ENCODE data around the gene GGT7.
A peak's percentile ranks its signal among the peaks of the same experiment; 100 is the strongest.
"Not testable (repeated sequence)": the region's sequence is repeated elsewhere in the genome, so short reads cannot be mapped to it uniquely, and the experiment has no call there.

GGT7 gene

GRCh38 chr20:34883087-34883688 lies 10.5 kb upstream of the GGT7 start:
- no peak for DNase-seq (ENCODE audit: low spot score)

- DNase-seq (ENCODE audit: low spot score), result no peak
Observed at GRCh38 chr20:34881689-34882088, 9.0 kb upstream of the GGT7 start.

- DNase-seq (ENCODE audit: low spot score), result not testable (repeated sequence)
Observed at GRCh38 chr20:34880971-34881370, 8.3 kb upstream of the GGT7 start.

GRCh38 chr20:34880215-34880850 lies 7.7 kb upstream of the GGT7 start:
- DNase-seq (ENCODE audit: low spot score), result no peak

- DNase-seq (ENCODE audit: low spot score), result no peak
Observed at GRCh38 chr20:34876406-34877282, 4.0 kb upstream of the GGT7 start, which contains the start of gene ACSS2. ACSS2 (plus strand) TSS chr20:34876612; CDS start chr20:34876646, 34 bp downstream.

- DNase-seq (ENCODE audit: low spot score), result peak; percentile 98
Observed at GRCh38 chr20:34875642-34876405, 3.2 kb upstream of the GGT7 start.

- peak; percentile 92 for DNase-seq (ENCODE audit: low spot score)
Observed at GRCh38 chr20:34874094-34874654, 1.5 kb upstream of the GGT7 start.

GRCh38 chr20:34873583-34874093 lies 982 bp upstream of the GGT7 start:
- no peak for DNase-seq (ENCODE audit: low spot score)

GRCh38 chr20:34871966-34872621 lies 562 bp downstream of the GGT7 start:
- DNase-seq (ENCODE audit: low spot score), result no peak

GRCh38 chr20:34871320-34871926 lies 1.2 kb downstream of the GGT7 start:
- peak; percentile 46 for DNase-seq (ENCODE audit: low spot score)

GRCh38 chr20:34864216-34864615 lies 8.4 kb downstream of the GGT7 start:
- no peak for DNase-seq (ENCODE audit: low spot score)

GRCh38 chr20:34863421-34863965 lies 9.2 kb downstream of the GGT7 start:
- no peak for DNase-seq (ENCODE audit: low spot score)

- DNase-seq (ENCODE audit: low spot score), result no peak
Observed at GRCh38 chr20:34862724-34863123, 9.9 kb downstream of the GGT7 start.

GRCh38 chr20:34861386-34862084 lies 11.1 kb downstream of the GGT7 start:
- no peak for DNase-seq (ENCODE audit: low spot score)

GRCh38 chr20:34859826-34860545 lies 12.7 kb downstream of the GGT7 start:
- DNase-seq (ENCODE audit: low spot score), result no peak

- no peak for DNase-seq (ENCODE audit: low spot score)
Observed at GRCh38 chr20:34859367-34859766, 13.3 kb downstream of the GGT7 start.

GRCh38 chr20:34852298-34852697 lies 20.4 kb downstream of the GGT7 start:
- DNase-seq (ENCODE audit: low spot score), result no peak

GRCh38 chr20:34850969-34851368 lies 21.7 kb downstream of the GGT7 start:
- DNase-seq (ENCODE audit: low spot score), result no peak

- DNase-seq (ENCODE audit: low spot score), result no peak
Observed at GRCh38 chr20:34849778-34850177, 22.9 kb downstream of the GGT7 start.

Measured in SK-N-DZ (cell line).